ENCODE measurements around the gene FKBP1A. TPM values are rescaled to one million over a fixed set of nuclear protein-coding genes. Genes with fewer than 3 reads are reported as not detected.

The FKBP1A gene
- total RNA-seq, result 100 to 1,000 TPM; 167 to 338 (median 260) TPM
- polyA plus RNA-seq, result 100 to 1,000 TPM; 135 to 286 (median 209) TPM
- long read RNA-seq, donor 1, transcript FKBP1A-202 (4 exons, 747 nt), result minor isoform, 8 of 123 reads
- long read RNA-seq, donor 1, transcript FKBP1A-203 (4 exons, 976 nt), result minor isoform, 5 of 123 reads
- long read RNA-seq, donor 1, transcript FKBP1A-204 (5 exons, 1,622 nt), result major isoform, 99 of 123 reads
- long read RNA-seq, donor 1, partial matches to known transcripts, result 5 of 123 reads
- long read RNA-seq, donor 1, other reads (novel, unspliced or antisense), result 0 of 123 reads
- long read RNA-seq, donor 2, transcript FKBP1A-202 (4 exons, 747 nt), result minor isoform, 5 of 138 reads
- long read RNA-seq, donor 2, transcript FKBP1A-204 (5 exons, 1,622 nt), result major isoform, 111 of 138 reads
- long read RNA-seq, donor 2, partial matches to known transcripts, result 7 of 138 reads
- long read RNA-seq, donor 2, other reads (novel, unspliced or antisense), result 11 of 138 reads

GRCh38 chr20:1392693-1393506, at the start of gene FKBP1A:
Gene FKBP1A, minus strand, starts transcription at chr20:1393054. Its CDS starts 56 bp downstream, at chr20:1392998.
- peak within 1 kb of the TSS; percentile 75 to 97 (median 92) for H3K27ac ChIP-seq
- H3K27me3 ChIP-seq (replicated peaks in 1 of 7), result no peaks in the 10 kb centered on the region
- H3K4me3 ChIP-seq, result peak within 1 kb of the TSS; percentile 71 to 99 (median 94)
- H3K9me3 ChIP-seq, result no peaks in the 10 kb centered on the region
- intact Hi-C loops (cut with DNase I; ENCODE audit: low total_unique reads), result loop anchor here (5.0 kb wide), 2 partner anchors 66 to 81 kb away; partner anchors contain the start of gene SDCBP2
- H3K4me1 ChIP-seq, result peaks cover 42 to 94% (median 72%) of the 10 kb centered on the region in 6 donors
- 0 to 1% (median 0%) methylated on average over 26 to 79 of the region's 79 CpGs for WGBS, 5 donors
- DNase-seq, result peak; percentile 97
- peaks cover 0 to 15% (median 0%) of the 10 kb centered on the region in 6 donors for H3K36me3 ChIP-seq
- TF ChIP-seq POLR2AphosphoS5 (IDR thresholded peaks at IDR 0.05) (peak; percentile 90 to 94 (median 93)), POLR2A (IDR thresholded peaks at IDR 0.05) (peak in 1 of 3 donors; percentile 64), CTCF (IDR thresholded peaks at IDR 0.05 in 8 of 11, conservative IDR thresholded peaks at IDR 0.05 in 3 of 11) (peak in 9 of 11 experiments; percentile 4 to 58 (median 41))

- peaks cover 0 to 11% (median 3%) of the 10 kb centered on the region in 6 donors for H3K4me1 ChIP-seq
- no peaks in the 10 kb centered on the region for H3K27me3 ChIP-seq (replicated peaks in 1 of 7)
- H3K27ac ChIP-seq, result no peak overlapping the region
- TF ChIP-seq CTCF (IDR thresholded peaks at IDR 0.05 in 8 of 11, conservative IDR thresholded peaks at IDR 0.05 in 3 of 11) (no peak), POLR2A (IDR thresholded peaks at IDR 0.05) (no peak), POLR2AphosphoS5 (IDR thresholded peaks at IDR 0.05) (no peak)
- intact Hi-C loops (cut with DNase I; ENCODE audit: low total_unique reads), result no loop called here
- peaks cover 16 to 88% (median 70%) of the 10 kb centered on the region in 6 donors for H3K36me3 ChIP-seq
- 91 to 100% (median 95%) methylated on average over 2 of the region's 2 CpGs for WGBS, 5 donors
- H3K4me3 ChIP-seq, result no peak overlapping the region
- DNase-seq, result no peak
- no peaks in the 10 kb centered on the region for H3K9me3 ChIP-seq
Observed at GRCh38 chr20:1442304-1442703, 49.5 kb upstream of the FKBP1A start.

GRCh38 chr20:1441133-1441532, 48.3 kb upstream of the FKBP1A start:
- no peak overlapping the region for H3K27ac ChIP-seq
- H3K4me3 ChIP-seq, result no peak overlapping the region
- no peaks in the 10 kb centered on the region for H3K27me3 ChIP-seq (replicated peaks in 1 of 7)
- no peak for DNase-seq
- peaks cover 15 to 76% (median 58%) of the 10 kb centered on the region in 6 donors for H3K36me3 ChIP-seq
- 67 to 96% (median 73%) methylated on average over 3 of the region's 3 CpGs for WGBS, 5 donors
- H3K9me3 ChIP-seq, result no peaks in the 10 kb centered on the region
- no peak for TF ChIP-seq POLR2AphosphoS5 (IDR thresholded peaks at IDR 0.05)
- TF ChIP-seq CTCF (IDR thresholded peaks at IDR 0.05 in 8 of 11, conservative IDR thresholded peaks at IDR 0.05 in 3 of 11), result no peak
- no peak for TF ChIP-seq POLR2A (IDR thresholded peaks at IDR 0.05)
- intact Hi-C loops (cut with DNase I; ENCODE audit: low total_unique reads), result no loop called here
- H3K4me1 ChIP-seq, result peaks cover 0 to 23% (median 8%) of the 10 kb centered on the region in 6 donors

Measured in spleen (tissue), 13 donors.